ENCODE measurements around the gene MTIF2.
A peak's percentile ranks its signal among the peaks of the same experiment; 100 is the strongest.

MTIF2 gene

GRCh38 chr2:55268907-55269644 lies at the start of gene MTIF2:
Gene MTIF2, minus strand, starts transcription at chr2:55269231. Its CDS starts 5,373 bp downstream, at chr2:55263858.
- Histone ChIP-seq H3K36me3 (ENCODE audit: insufficient read depth) (0 out of 2 replicates have a peak, but pooled peaks cover 10% of the 10 kb centered on the region), H3K27ac (peak within 1 kb of the TSS; percentile 76), H4K20me1 (ENCODE audit: insufficient read depth) (no peaks in the 10 kb centered on the region), H3K4me1 (ENCODE audit: low read depth, poor library complexity, severe bottlenecking) (peaks cover 21% of the 10 kb centered on the region), H3K79me2 (ENCODE audit: insufficient read depth, low read depth) (peaks cover 14% of the 10 kb centered on the region; the same call in 1 of the 2 replicates), H3K4me3 (IDR thresholded peaks at IDR 0.05; ENCODE audit: insufficient read depth, low read depth, low read length) (peak within 1 kb of the TSS; percentile 96), H3K4me2 (peak within 1 kb of the TSS; percentile 81), H3K27me3 (ENCODE audit: insufficient read depth, low read depth) (no peaks in the 10 kb centered on the region), H3K9ac (peak within 1 kb of the TSS; percentile 87), H2AFZ (ENCODE audit: low read depth) (peak within 1 kb of the TSS; percentile 78)
- TF ChIP-seq CTCF (conservative IDR thresholded peaks at IDR 0.05; ENCODE audit: low read depth, low read length), result no peak; the same call in 1 of the 2 replicates

GRCh38 chr2:55314985-55315384 lies 46.0 kb upstream of the MTIF2 start:
- Histone ChIP-seq H2AFZ (ENCODE audit: low read depth) (no peak overlapping the region), H3K36me3 (ENCODE audit: insufficient read depth) (peaks cover 20% of the 10 kb centered on the region), H3K4me2 (no peak overlapping the region), H3K4me1 (ENCODE audit: low read depth, poor library complexity, severe bottlenecking) (no peaks in the 10 kb centered on the region), H4K20me1 (ENCODE audit: insufficient read depth) (no peaks in the 10 kb centered on the region), H3K9ac (no peak overlapping the region), H3K4me3 (IDR thresholded peaks at IDR 0.05; ENCODE audit: insufficient read depth, low read depth, low read length) (no peak overlapping the region), H3K27ac (no peak overlapping the region), H3K27me3 (ENCODE audit: insufficient read depth, low read depth) (no peaks in the 10 kb centered on the region), H3K79me2 (ENCODE audit: insufficient read depth, low read depth) (no peaks in the 10 kb centered on the region)
- no peak for TF ChIP-seq CTCF (conservative IDR thresholded peaks at IDR 0.05; ENCODE audit: low read depth, low read length)

GRCh38 chr2:55311444-55311870 lies 42.4 kb upstream of the MTIF2 start:
- peak; percentile 23; the same call in 1 of the 2 replicates for TF ChIP-seq CTCF (conservative IDR thresholded peaks at IDR 0.05; ENCODE audit: low read depth, low read length)
- H4K20me1 ChIP-seq (ENCODE audit: insufficient read depth), result no peaks in the 10 kb centered on the region
- no peaks in the 10 kb centered on the region for H3K79me2 ChIP-seq (ENCODE audit: insufficient read depth, low read depth)
- H3K4me1 ChIP-seq (ENCODE audit: low read depth, poor library complexity, severe bottlenecking), result no peaks in the 10 kb centered on the region
- H3K36me3 ChIP-seq (ENCODE audit: insufficient read depth), result peaks cover 9% of the 10 kb centered on the region
- no peak overlapping the region for H3K4me2 ChIP-seq
- no peak overlapping the region for H3K4me3 ChIP-seq (IDR thresholded peaks at IDR 0.05; ENCODE audit: insufficient read depth, low read depth, low read length)
- H3K9ac ChIP-seq, result no peak overlapping the region
- H2AFZ ChIP-seq (ENCODE audit: low read depth), result no peak overlapping the region
- no peaks in the 10 kb centered on the region for H3K27me3 ChIP-seq (ENCODE audit: insufficient read depth, low read depth)
- H3K27ac ChIP-seq, result no peak overlapping the region

GRCh38 chr2:55309446-55309845 lies 40.4 kb upstream of the MTIF2 start:
- Histone ChIP-seq H3K9ac (no peak overlapping the region), H3K4me1 (ENCODE audit: low read depth, poor library complexity, severe bottlenecking) (no peaks in the 10 kb centered on the region), H3K27me3 (ENCODE audit: insufficient read depth, low read depth) (no peaks in the 10 kb centered on the region), H3K4me2 (no peak overlapping the region), H3K79me2 (ENCODE audit: insufficient read depth, low read depth) (no peaks in the 10 kb centered on the region), H3K27ac (no peak overlapping the region), H3K36me3 (ENCODE audit: insufficient read depth) (no peaks in the 10 kb centered on the region), H4K20me1 (ENCODE audit: insufficient read depth) (no peaks in the 10 kb centered on the region), H2AFZ (ENCODE audit: low read depth) (no peak overlapping the region), H3K4me3 (IDR thresholded peaks at IDR 0.05; ENCODE audit: insufficient read depth, low read depth, low read length) (no peak overlapping the region)
- TF ChIP-seq CTCF (conservative IDR thresholded peaks at IDR 0.05; ENCODE audit: low read depth, low read length), result no peak
